Measurements from ENCODE around the gene PRTG. TPM values are rescaled to one million over a fixed set of nuclear protein-coding genes. Genes with fewer than 3 reads are reported as not detected.

PRTG gene
- total and polyA plus RNA-seq, 2 experiments from 2014 or later: 0.63 to 3.4 TPM

- TF ChIP-seq, protein P1, sequence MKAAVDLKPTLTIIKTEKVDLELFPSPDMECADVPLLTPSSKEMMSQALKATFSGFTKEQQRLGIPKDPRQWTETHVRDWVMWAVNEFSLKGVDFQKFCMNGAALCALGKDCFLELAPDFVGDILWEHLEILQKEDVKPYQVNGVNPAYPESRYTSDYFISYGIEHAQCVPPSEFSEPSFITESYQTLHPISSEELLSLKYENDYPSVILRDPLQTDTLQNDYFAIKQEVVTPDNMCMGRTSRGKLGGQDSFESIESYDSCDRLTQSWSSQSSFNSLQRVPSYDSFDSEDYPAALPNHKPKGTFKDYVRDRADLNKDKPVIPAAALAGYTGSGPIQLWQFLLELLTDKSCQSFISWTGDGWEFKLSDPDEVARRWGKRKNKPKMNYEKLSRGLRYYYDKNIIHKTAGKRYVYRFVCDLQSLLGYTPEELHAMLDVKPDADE (IDR thresholded peaks at IDR 0.05): no peak
Measured at GRCh38 chr15:55742927-55743728, at the start of gene PRTG (continued).

GRCh38 chr15:55791551-55792400 lies 48.8 kb upstream of the PRTG start:
- H3K4me2 ChIP-seq: no peak overlapping the region
- no peaks in the 10 kb centered on the region for H3K79me2 ChIP-seq (replicated peaks; ENCODE audit: insufficient read depth)
- no peak overlapping the region for H3K4me3 ChIP-seq
- Mint-ChIP-seq H3K4me3 (no peak overlapping the region), H3K27me3 (ENCODE audit: insufficient read depth, low read depth, poor library complexity) (peaks cover 6% of the 10 kb centered on the region), H3K4me1 (peaks cover 6% of the 10 kb centered on the region), H3K36me3 (ENCODE audit: low read depth) (peaks cover 5% of the 10 kb centered on the region; the same call in 1 of the 3 replicates), H3K27ac (no peak overlapping the region), H3K9me3 (peaks cover 18% of the 10 kb centered on the region; the same call in 2 of the 3 replicates)
- no peaks in the 10 kb centered on the region for H3F3A ChIP-seq (replicated peaks; ENCODE audit: low read depth)
- H4K20me1 ChIP-seq (replicated peaks; ENCODE audit: insufficient read depth): no peaks in the 10 kb centered on the region
- TF ChIP-seq CREB1 (CRISPR knock-in tag; IDR thresholded peaks at IDR 0.05; ENCODE audit: low read depth) (no peak), ZNF114 (CRISPR knock-in tag; IDR thresholded peaks at IDR 0.05) (no peak), ZNF331 (CRISPR knock-in tag; IDR thresholded peaks at IDR 0.05; ENCODE audit: low read depth) (no peak), POLR2AphosphoS5 (IDR thresholded peaks at IDR 0.05; ENCODE audit: low read depth) (no peak), EZH2phosphoT487 (IDR thresholded peaks at IDR 0.05; ENCODE audit: unreplicated experiment) (no peak), JUNB (IDR thresholded peaks at IDR 0.05; ENCODE audit: unreplicated experiment) (no peak), EZH2 (IDR thresholded peaks at IDR 0.05; ENCODE audit: low read depth, unreplicated experiment) (no peak)
- no peaks in the 10 kb centered on the region for H3K36me3 ChIP-seq (ENCODE audit: insufficient read depth)
- H3K9me2 ChIP-seq (ENCODE audit: insufficient read depth): no peaks in the 10 kb centered on the region
- H3K4me1 ChIP-seq (ENCODE audit: insufficient read depth): peaks cover under 1% of the 10 kb centered on the region; the same call in 1 of the 2 replicates
- H3K27ac ChIP-seq (ENCODE audit: low read depth): no peak overlapping the region
- ATAC-seq: no peak
- no peak overlapping the region for H2AFZ ChIP-seq
- no peaks in the 10 kb centered on the region for H3K27me3 ChIP-seq (ENCODE audit: insufficient read depth)
- no peak for DNase-seq (ENCODE audit: low spot score)

DNA sequence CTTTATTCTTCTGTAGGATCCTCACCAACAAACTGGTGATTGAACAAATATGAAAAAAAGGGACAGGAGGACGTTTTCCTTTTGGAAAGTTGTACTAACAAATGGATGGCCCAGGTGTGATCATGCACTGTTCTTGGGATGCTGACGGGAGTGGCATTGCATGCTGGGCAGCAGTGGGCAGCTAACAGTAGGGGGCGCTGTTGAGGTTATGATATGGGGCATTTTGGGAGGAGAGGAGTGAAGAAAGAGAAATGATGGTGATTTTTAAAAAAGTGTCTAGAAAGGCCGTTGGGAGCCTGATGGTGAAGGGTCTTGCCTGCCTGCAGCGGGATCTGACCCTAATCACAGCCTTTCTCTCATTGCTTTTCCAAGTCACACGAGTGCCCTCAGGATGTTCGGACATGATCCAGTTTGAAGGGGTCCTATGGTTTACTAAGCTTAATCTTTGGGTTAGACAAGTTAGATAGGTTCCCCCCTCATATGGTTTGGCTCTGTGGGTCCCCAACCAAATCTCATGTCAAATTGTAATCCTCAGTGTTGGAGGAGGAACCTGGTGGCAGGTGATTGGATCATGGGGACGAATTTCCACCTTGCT lies 46.2 kb upstream of the PRTG start:
- peak; percentile 58 for ATAC-seq

More for the DNA sequence above, 46.2 kb upstream of the PRTG start:
- H3K27ac Mint-ChIP-seq: no peak overlapping the region
- Histone ChIP-seq H3K4me2 (no peak overlapping the region), H3K27ac (ENCODE audit: low read depth) (no peak overlapping the region), H3K27me3 (ENCODE audit: insufficient read depth) (no peaks in the 10 kb centered on the region), H3F3A (replicated peaks; ENCODE audit: low read depth) (no peaks in the 10 kb centered on the region), H3K79me2 (replicated peaks; ENCODE audit: insufficient read depth) (no peaks in the 10 kb centered on the region), H3K36me3 (ENCODE audit: insufficient read depth) (no peaks in the 10 kb centered on the region), H3K4me3 (no peak overlapping the region), H2AFZ (no peak overlapping the region), H3K9me2 (ENCODE audit: insufficient read depth) (no peaks in the 10 kb centered on the region), H4K20me1 (replicated peaks; ENCODE audit: insufficient read depth) (no peaks in the 10 kb centered on the region), H3K4me1 (ENCODE audit: insufficient read depth) (peaks cover 9% of the 10 kb centered on the region)
- peak; percentile 87 for DNase-seq (ENCODE audit: low spot score)
- peaks cover 14% of the 10 kb centered on the region for H3K4me1 Mint-ChIP-seq
- H3K36me3 Mint-ChIP-seq (ENCODE audit: low read depth): peaks cover 5% of the 10 kb centered on the region; the same call in 1 of the 3 replicates
- no peak for TF ChIP-seq STAT1 (IDR thresholded peaks at IDR 0.05; ENCODE audit: unreplicated experiment)
- no peak for TF ChIP-seq CREB1 (CRISPR knock-in tag; IDR thresholded peaks at IDR 0.05; ENCODE audit: low read depth)
- peak; percentile 84 to 96 for TF ChIP-seq CTCF (conservative IDR thresholded peaks at IDR 0.05; ENCODE audit: low read depth in 2 of 2)
- TF ChIP-seq POLR2AphosphoS5 (IDR thresholded peaks at IDR 0.05; ENCODE audit: low read depth): no peak
- no peak for TF ChIP-seq EZH2phosphoT487 (IDR thresholded peaks at IDR 0.05; ENCODE audit: unreplicated experiment)
- H3K9me3 Mint-ChIP-seq: peaks cover 11% of the 10 kb centered on the region; the same call in 1 of the 3 replicates
- H3K27me3 Mint-ChIP-seq (ENCODE audit: insufficient read depth, low read depth, poor library complexity): peaks cover 7% of the 10 kb centered on the region
- no peak overlapping the region for H3K4me3 Mint-ChIP-seq

Data from GM23338 (cell line).